ENCODE data around the gene RAVER1. TPM values are rescaled to one million over a fixed set of nuclear protein-coding genes. Genes with fewer than 3 reads are reported as not detected.
"Not testable (repeated sequence)": the region's sequence is repeated elsewhere in the genome, so short reads cannot be mapped to it uniquely, and the experiment has no call there.

RAVER1 gene
- total and polyA plus RNA-seq, 2 donors: 8.5 to 27.0 TPM

DNA sequence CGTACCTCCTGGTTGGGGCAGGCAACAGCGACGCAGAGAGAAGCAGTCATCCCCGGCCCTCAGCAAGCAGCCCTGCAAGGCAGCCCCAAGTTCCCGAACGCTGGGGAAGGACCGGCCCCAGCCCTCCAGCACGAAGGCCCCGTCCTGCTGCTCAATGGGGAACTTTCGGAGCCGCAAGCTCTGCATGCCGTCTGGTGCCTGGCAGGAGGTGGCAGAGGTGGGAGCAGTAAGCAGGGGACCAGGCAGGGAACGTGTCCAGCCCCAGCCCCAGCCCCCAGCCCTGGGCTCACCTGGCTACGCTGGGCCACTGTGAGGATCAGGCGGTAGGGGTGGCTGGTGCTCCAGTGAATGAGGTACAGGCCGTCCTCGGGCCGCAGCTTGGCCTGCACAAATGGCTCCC, 28.9 kb upstream of the RAVER1 start:
- no peak overlapping the region for H3K27ac ChIP-seq (ENCODE audit: low read depth)
- H3K4me3 ChIP-seq (ENCODE audit: low read depth, low read length): no peak overlapping the region
- WGBS: 93% methylated on average over 18 of the region's 18 CpGs
- peaks cover 2% of the 10 kb centered on the region for H3K36me3 ChIP-seq (ENCODE audit: insufficient read depth)
- no peak for DNase-seq (ENCODE audit: extremely low spot score)
- no peaks in the 10 kb centered on the region for H3K4me1 ChIP-seq (ENCODE audit: insufficient read depth)

DNA sequence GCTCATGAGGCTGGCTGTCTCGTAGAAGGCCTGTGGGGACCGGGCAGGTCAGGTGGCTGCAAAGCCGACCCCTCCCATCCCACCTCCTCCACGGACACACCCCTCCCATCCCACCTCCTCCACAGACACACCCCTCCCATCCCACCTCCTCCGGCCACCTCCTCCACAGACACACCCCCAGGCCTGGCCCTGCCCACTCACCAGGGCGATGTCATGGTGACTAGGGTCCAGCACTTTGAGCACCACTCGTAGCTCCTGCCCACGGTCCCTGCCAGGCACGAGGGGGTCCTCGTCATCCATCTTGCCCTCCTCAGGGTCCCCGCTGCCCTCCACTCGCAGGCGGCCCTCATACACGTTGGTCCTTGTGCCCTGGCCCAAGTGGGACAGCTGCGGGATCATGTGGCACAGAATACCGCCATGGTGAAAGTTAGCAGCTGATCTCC, 28.3 kb upstream of the RAVER1 start:
- no peaks in the 10 kb centered on the region for H3K36me3 ChIP-seq (ENCODE audit: insufficient read depth)
- H3K4me3 ChIP-seq (ENCODE audit: low read depth, low read length): no peak overlapping the region
- H3K4me1 ChIP-seq (ENCODE audit: insufficient read depth): no peaks in the 10 kb centered on the region
- H3K27ac ChIP-seq (ENCODE audit: low read depth): no peak overlapping the region
- DNase-seq (ENCODE audit: extremely low spot score): no peak
- WGBS: 84% methylated on average over 16 of the region's 16 CpGs

DNA sequence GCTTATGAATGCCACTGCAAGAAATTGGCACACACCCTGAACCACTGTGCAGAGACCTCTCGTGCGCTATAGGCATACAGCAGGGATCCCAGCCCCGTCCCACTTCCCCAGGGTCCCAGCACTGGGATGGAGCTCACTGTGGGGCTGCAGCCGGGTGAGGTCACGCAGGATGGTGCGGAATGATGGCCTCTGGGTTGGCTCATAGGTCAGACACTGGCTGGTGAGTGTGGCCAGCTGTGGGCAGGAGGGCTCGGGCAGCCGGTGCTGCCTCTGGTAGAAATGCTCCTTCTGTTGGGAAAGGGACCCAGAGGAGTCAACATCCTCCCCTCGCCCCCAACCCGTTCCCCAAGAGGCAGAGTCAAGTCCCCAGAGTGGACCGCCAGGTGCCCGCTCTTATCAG, 23.1 kb upstream of the RAVER1 start:
- 95% methylated on average over 12 of the region's 12 CpGs for WGBS
- Histone ChIP-seq H3K36me3 (ENCODE audit: insufficient read depth) (no peaks in the 10 kb centered on the region), H3K27ac (ENCODE audit: low read depth) (no peak overlapping the region), H3K4me3 (ENCODE audit: low read depth, low read length) (no peak overlapping the region), H3K4me1 (ENCODE audit: insufficient read depth) (no peaks in the 10 kb centered on the region)
- no peak for DNase-seq (ENCODE audit: extremely low spot score)

DNA sequence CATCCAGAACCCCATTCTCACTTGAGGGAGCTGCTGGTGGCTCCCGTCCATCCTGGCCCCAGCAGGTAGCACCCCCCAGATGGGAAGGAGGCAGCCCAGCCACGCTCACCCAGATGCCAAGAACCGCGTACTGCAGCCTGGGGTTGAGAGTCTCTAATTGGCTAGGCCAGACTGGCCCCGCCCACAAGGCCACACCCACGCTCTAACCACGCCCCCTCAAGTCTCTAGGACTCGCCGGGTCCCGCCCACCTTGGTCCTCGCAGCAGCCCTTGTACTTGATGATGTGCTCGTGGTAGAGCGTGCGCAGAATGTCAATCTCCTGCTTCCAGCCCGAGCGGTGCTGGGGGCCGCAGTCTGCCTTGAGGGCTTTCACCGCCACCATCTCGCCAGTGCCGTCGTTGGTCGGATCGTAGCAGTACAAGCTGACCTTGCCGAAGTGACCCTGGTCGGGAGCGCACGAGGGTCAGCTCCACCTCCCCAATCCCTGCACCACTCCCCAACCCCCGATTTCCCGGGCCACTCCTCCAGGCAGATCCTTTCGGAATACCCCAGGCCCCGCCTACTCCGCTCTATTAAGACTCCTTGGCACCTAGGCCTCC, 20.6 kb upstream of the RAVER1 start:
- WGBS: 78% methylated on average over 32 of the region's 32 CpGs
- Histone ChIP-seq H3K4me1 (ENCODE audit: insufficient read depth) (no peaks in the 10 kb centered on the region), H3K4me3 (ENCODE audit: low read depth, low read length) (no peak overlapping the region), H3K27ac (ENCODE audit: low read depth) (no peak overlapping the region), H3K36me3 (ENCODE audit: insufficient read depth) (no peaks in the 10 kb centered on the region)
- DNase-seq (ENCODE audit: extremely low spot score): no peak

DNA sequence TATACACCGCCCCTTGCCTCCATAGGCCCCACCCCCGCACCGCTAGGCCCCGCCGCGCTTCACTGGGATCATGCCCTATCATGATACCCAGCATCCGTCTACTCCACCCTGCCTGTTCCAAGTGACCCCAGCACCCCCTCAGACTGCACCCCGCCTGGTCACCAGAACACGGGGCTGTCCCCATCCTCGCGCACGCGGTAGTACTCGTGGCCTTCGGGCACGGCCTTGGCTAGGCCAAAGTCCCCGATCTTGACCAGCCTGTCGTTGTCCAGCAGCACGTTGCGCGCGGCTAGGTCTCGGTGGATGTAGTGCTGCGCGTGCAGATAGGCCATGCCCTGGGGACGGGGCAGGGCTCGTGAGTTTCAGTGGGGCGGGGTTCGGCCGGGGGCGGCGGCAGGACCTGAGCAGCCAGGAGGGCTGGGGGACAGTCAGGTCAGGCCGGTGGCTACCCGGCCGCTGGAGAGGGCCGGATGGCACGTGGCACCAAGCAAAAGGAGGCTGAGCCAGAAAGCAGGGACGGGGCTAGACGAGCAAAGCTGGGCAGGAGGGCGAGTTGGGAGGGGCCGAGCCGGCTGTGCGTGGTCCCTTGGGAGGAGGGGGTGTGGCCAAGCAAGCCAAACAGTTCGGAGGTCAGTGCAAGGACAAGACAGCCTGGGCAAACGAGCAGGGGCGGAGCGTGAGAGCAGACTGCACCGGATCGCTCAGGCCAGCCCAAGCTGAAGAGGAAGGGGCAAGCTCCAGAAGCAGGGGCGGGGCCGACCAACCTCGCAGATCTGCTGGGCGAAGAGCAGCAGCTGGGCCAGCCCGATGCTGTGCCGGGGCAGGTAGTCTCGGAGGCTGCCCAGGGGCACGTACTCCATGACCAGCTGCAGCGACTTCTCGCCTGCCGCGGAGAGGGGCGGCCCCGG, 19.7 kb upstream of the RAVER1 start:
- WGBS: 67% methylated on average over 63 of the region's 63 CpGs
- DNase-seq (ENCODE audit: extremely low spot score): no peak
- H3K36me3 ChIP-seq (ENCODE audit: insufficient read depth): no peaks in the 10 kb centered on the region
- H3K27ac ChIP-seq (ENCODE audit: low read depth): no peak overlapping the region
- no peak overlapping the region for H3K4me3 ChIP-seq (ENCODE audit: low read depth, low read length)
- H3K4me1 ChIP-seq (ENCODE audit: insufficient read depth): no peaks in the 10 kb centered on the region

DNA sequence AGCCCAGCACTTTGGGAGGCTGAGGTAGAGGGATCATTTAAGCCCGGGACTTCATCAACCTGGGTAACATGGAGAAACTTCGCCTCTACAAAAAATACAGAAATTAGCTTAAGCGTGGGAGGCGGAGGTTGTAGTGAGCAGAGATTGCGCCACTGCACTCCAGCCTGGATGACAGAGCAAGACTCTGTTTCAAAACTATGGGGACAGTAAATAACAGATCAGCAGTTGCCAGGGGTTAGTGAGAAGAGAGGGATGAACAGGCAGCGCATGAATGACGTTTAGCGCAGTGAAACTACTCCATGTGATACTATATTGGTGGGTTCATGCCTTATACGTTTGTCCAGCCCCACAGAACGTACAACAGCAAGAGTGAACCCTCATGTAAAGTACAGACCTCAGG, 13.2 kb upstream of the RAVER1 start:
- no peak overlapping the region for H3K4me3 ChIP-seq (ENCODE audit: low read depth, low read length)
- 77% methylated on average over 10 of the region's 10 CpGs for WGBS
- H3K27ac ChIP-seq (ENCODE audit: low read depth): no peak overlapping the region
- no peaks in the 10 kb centered on the region for H3K4me1 ChIP-seq (ENCODE audit: insufficient read depth)
- H3K36me3 ChIP-seq (ENCODE audit: insufficient read depth): no peaks in the 10 kb centered on the region
- DNase-seq (ENCODE audit: extremely low spot score): no peak

DNA sequence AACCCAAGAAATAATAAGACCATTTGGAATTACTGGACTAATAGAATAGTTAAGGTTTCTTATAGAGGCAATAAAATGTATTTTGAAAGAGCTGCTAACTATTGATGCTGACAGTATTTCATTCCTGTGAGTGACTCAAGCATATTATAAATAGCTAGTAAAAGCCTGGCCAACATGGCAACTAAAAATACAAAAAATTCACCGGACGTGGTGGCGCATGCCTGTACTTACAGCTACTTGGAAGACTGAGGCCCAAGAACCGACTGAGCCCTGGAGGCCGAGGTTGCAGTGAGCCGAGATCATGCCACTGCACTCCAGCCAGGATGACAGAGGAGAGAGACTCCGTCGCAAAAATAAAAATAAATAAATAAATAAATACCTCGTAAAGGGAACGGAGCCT, 11.5 kb upstream of the RAVER1 start:
- WGBS: 77% methylated on average over 10 of the region's 10 CpGs
- H3K36me3 ChIP-seq (ENCODE audit: insufficient read depth): no peaks in the 10 kb centered on the region
- no peak for DNase-seq (ENCODE audit: extremely low spot score)
- H3K4me1 ChIP-seq (ENCODE audit: insufficient read depth): no peaks in the 10 kb centered on the region
- no peak overlapping the region for H3K27ac ChIP-seq (ENCODE audit: low read depth)
- no peak overlapping the region for H3K4me3 ChIP-seq (ENCODE audit: low read depth, low read length)

DNA sequence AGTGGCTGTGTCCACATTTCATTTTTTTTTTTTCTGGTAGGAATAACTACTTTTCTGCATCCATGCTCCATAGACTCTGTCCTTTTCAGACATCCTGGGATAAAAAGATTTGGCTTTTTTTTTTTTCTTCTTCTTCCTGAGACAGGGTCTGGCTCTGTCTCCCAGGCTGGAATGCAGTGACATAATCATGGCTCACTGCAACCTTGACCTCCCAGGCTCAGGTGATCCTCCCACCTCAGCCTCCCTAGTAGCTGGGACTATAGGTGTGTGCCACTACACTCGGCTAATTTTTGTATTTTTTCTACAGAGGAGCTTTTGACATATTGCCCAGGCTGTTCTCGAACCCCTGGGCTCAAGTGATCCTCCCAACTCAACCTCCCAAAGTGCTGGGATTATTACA, 10.2 kb upstream of the RAVER1 start:
- no peak for DNase-seq (ENCODE audit: extremely low spot score)
- H3K4me1 ChIP-seq (ENCODE audit: insufficient read depth): no peaks in the 10 kb centered on the region
- H3K36me3 ChIP-seq (ENCODE audit: insufficient read depth): no peaks in the 10 kb centered on the region
- H3K27ac ChIP-seq (ENCODE audit: low read depth): no peak overlapping the region
- H3K4me3 ChIP-seq (ENCODE audit: low read depth, low read length): no peak overlapping the region
- WGBS: 77% methylated on average over 2 of the region's 2 CpGs

DNA sequence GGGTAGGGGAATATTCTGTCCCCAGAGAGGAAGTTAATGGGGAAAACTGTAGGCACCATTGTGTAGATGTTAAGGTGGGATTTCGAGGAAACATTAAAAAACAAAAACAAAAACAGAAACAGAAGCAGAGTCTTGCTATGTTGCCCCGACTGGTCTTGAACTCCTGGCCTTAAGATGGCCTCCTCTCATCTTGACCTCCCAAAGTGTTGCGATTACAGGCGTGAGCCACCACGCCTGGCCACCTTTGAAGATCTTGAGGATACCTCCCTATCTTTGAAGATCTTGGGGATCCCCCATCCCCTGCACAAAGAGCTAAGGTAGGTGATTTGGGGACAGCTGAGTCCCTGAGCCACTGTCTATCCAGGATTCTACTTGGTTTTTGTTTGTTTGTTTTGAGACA, 6.6 kb upstream of the RAVER1 start:
- H3K27ac ChIP-seq (ENCODE audit: low read depth): no peak overlapping the region
- no peak overlapping the region for H3K4me3 ChIP-seq (ENCODE audit: low read depth, low read length)
- no peaks in the 10 kb centered on the region for H3K36me3 ChIP-seq (ENCODE audit: insufficient read depth)
- no peak for DNase-seq (ENCODE audit: extremely low spot score)
- WGBS: 94% methylated on average over 5 of the region's 5 CpGs
- no peaks in the 10 kb centered on the region for H3K4me1 ChIP-seq (ENCODE audit: insufficient read depth)

DNA sequence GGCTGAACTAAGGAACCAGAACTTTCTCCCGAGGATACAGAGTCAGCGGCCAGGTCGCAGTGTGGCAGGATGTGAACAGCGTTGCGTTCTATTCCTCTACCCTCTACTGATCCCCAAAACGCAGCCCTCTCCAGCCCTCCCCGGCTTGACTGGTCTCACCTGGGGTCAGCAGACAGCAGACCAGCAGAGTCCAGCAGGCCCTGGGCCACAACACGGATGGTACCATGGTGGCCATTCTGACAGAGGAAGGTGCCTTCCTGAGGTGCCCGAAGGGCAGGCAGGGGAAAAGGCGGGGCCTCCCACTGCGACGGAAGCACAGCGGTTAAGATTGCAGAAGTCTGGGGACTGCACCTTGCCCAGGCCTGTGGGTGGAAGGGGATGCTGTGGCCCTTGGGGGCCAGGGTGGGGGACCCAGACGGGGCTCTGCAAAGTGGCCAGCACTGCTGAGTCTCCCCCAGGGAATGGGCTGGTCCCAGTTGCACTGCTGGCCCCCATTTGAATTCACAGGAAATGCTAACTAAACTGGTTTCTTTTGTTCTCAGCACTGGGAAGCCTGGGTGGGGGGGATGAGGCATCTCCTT, 6.1 kb upstream of the RAVER1 start, which contains the start of gene ICAM3:
TSS of gene ICAM3 (minus strand) at position 245 of the 581 bp plus-strand sequence. CDS start at position 235, 10 bp downstream.
- WGBS: 60% methylated on average over 14 of the region's 14 CpGs
- no peak for DNase-seq (ENCODE audit: extremely low spot score)
- Histone ChIP-seq H3K4me3 (ENCODE audit: low read depth, low read length) (peak within 1 kb of the TSS; percentile 1), H3K27ac (ENCODE audit: low read depth) (no peak within 1 kb of the TSS), H3K36me3 (ENCODE audit: insufficient read depth) (no peaks in the 10 kb centered on the region), H3K4me1 (ENCODE audit: insufficient read depth) (no peaks in the 10 kb centered on the region)

DNA sequence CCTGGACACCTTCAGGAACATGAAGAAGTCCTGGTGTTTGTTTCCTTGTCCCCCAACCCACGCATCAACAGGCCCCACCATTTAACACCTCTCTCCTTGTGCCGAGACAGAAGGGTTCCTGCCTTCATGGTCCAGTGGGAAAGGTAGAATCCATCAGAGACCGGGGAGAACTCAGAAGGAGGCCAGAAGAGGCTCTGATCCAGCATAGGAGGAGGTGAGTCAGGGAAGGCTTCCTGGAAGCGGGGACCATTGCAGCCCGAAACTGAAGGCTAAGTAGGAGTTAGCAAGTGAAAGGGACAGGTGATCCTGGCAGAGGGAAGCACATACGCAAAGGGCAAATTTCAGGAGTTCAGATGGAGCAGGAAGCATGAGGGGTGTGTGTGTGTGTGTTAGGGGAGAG, 5.6 kb upstream of the RAVER1 start:
- H3K4me1 ChIP-seq (ENCODE audit: insufficient read depth): no peaks in the 10 kb centered on the region
- no peak for DNase-seq (ENCODE audit: extremely low spot score)
- H3K27ac ChIP-seq (ENCODE audit: low read depth): no peak overlapping the region
- H3K4me3 ChIP-seq (ENCODE audit: low read depth, low read length): peak overlapping the region; percentile 1
- H3K36me3 ChIP-seq (ENCODE audit: insufficient read depth): no peaks in the 10 kb centered on the region
- 78% methylated on average over 6 of the region's 6 CpGs for WGBS

DNA sequence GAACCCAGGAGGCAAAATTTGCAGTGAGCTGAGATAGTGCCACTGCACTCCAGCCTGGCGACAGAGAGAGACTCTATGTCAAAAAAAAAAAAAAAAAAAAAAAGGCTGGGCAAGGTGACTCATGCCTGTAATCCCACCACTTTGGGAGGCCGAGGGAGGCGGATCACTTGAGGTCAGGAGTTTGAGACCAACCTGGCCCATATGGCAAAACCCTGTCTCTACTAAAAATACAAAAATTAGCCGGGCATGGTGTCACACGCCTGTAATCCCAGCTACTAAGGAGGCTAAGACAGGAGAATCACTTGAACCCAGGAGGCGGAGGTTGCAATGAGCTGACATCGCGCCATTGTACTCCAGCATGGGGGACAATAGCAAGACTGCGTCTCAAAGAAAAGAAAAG, 3.4 kb upstream of the RAVER1 start:
- H3K27ac ChIP-seq (ENCODE audit: low read depth); H3K4me1 ChIP-seq (ENCODE audit: insufficient read depth); DNase-seq (ENCODE audit: extremely low spot score); H3K4me3 ChIP-seq (ENCODE audit: low read depth, low read length); H3K36me3 ChIP-seq (ENCODE audit: insufficient read depth): not testable (repeated sequence)
- 92% methylated on average over 9 of the region's 9 CpGs for WGBS

DNA sequence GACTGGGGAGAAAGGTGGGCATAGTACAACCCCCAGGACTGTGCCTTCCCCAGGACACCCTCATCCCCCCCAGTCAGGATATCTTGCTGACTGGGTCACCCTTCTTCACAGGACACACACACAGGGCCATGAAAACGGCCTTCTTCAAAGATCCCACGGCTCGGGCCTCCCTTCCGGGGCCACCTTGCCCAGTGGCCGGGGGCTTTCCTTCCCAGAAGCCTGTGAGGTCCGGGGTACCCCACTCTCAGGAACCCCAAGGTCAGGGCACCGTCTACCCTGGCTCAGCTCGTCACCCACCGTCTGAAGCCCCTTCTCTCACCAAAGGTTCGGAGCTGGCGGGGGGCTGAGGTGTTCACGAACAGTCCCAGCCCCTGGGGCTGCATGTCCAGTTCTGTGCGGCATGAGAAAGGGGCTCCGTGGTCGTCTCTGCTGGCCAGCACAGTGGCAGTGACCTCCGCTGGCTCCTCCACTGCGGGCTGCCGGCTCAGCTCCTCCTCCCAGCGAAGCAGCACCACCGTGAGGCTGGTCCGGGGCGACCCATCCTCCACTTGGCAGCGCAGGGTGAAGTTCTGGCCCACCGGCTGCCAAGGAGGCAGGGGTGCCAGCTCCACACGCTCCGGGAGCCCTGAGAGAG, 2.1 kb upstream of the RAVER1 start:
- H3K4me3 ChIP-seq (ENCODE audit: low read depth, low read length): no peak overlapping the region
- WGBS: 57% methylated on average over 26 of the region's 26 CpGs
- H3K36me3 ChIP-seq (ENCODE audit: insufficient read depth): no peaks in the 10 kb centered on the region
- DNase-seq (ENCODE audit: extremely low spot score): no peak
- H3K4me1 ChIP-seq (ENCODE audit: insufficient read depth): no peaks in the 10 kb centered on the region
- H3K27ac ChIP-seq (ENCODE audit: low read depth): no peak overlapping the region
